Peyer's patch (tissue), 4 donors: Measurements from ENCODE around the gene PTH1R. TPM values are rescaled to one million over a fixed set of nuclear protein-coding genes. Genes with fewer than 3 reads are reported as not detected.

ENCODE experiments used
- DNase-seq, 3 donors: peaks; one replicate each; pipeline ENCODE4 v3.0.0-alpha.2; 2017 to 2019
- H3K27ac ChIP-seq, 4 donors: fragments of 200-600 bp; sonication (generic); one replicate each; pipeline ENCODE4 v1.5.1; 2016 to 2019
- H3K27me3 ChIP-seq, 2 donors: fragments of 200-600 bp; sonication (generic); one replicate each; pipeline ENCODE4 v1.5.1; 2019
- H3K36me3 ChIP-seq, 3 donors: fragments of 200-600 bp; sonication (generic); one replicate each; pipeline ENCODE4 v1.5.1; 2016 to 2019
- H3K4me1 ChIP-seq, 4 donors: fragments of 200-600 bp; sonication (generic); one replicate each; pipeline ENCODE4 v1.5.1; 2016 to 2019
- H3K4me3 ChIP-seq, 4 donors: fragments of 200-600 bp; sonication (generic); 1 replicate in 3 of 4; 2 replicates in 1 of 4; pipeline ENCODE4 v1.5.1; 2016 to 2019; ENCODE audit warnings: mild to moderate bottlenecking in 1 of 4
- H3K9me3 ChIP-seq, 4 donors: fragments of 200-600 bp; sonication (generic); one replicate each; pipeline ENCODE4 v1.5.1; 2016 to 2019; ENCODE audit warnings: mild to moderate bottlenecking in 1 of 4
- CTCF ChIP-seq, 6 experiments: fragments of 450-650 bp in 4 of 6; fragments of 200-600 bp in 2 of 6; sonication (generic) in 1 of 6; IDR thresholded peaks; one replicate each; pipeline ENCODE4 v1.5.1; 2017 to 2019; ENCODE audit warnings: antibody characterized with exemption in 6 of 6, mild to moderate bottlenecking in 3 of 6, moderate library complexity in 1 of 6
- POLR2A ChIP-seq, 2 donors: fragments of 450-650 bp; IDR thresholded peaks; one replicate each; pipeline ENCODE4 v1.5.1; 2017; ENCODE audit warnings: antibody characterized with exemption in 2 of 2, mild to moderate bottlenecking in 2 of 2, moderate library complexity in 2 of 2
- total RNA-seq, 4 donors: library from RNA; depleted of rRNA; stranded (reverse); fragments of >200 nt; gene quantifications; one replicate each; pipeline ENCODE4 v1.1.0, GENCODE V29; 2016

The PTH1R gene
- total RNA-seq, 4 donors from 2014 or later = 2.4 to 12.4 (median 5.7) TPM

GRCh38 chr3:46918202-46918601 lies 40.7 kb downstream of the PTH1R start:
- no peak for DNase-seq
- peaks cover 0 to 11% (median 0%) of the 10 kb centered on the region in 4 donors for H3K4me1 ChIP-seq
- H3K27me3 ChIP-seq = no peaks in the 10 kb centered on the region
- no peaks in the 10 kb centered on the region for H3K9me3 ChIP-seq
- peaks cover 0 to 68% (median 0%) of the 10 kb centered on the region in 3 donors for H3K36me3 ChIP-seq
- H3K4me3 ChIP-seq = no peak overlapping the region
- H3K27ac ChIP-seq = no peak overlapping the region
- no peak for TF ChIP-seq POLR2A (IDR thresholded peaks at IDR 0.05)
- no peak for TF ChIP-seq CTCF (IDR thresholded peaks at IDR 0.05)

- Histone ChIP-seq H3K36me3 (peaks cover 0 to 72% (median 0%) of the 10 kb centered on the region in 3 donors), H3K4me1 (peaks cover 0 to 7% (median 0%) of the 10 kb centered on the region in 4 donors), H3K4me3 (no peak overlapping the region), H3K27ac (no peak overlapping the region), H3K27me3 (no peaks in the 10 kb centered on the region), H3K9me3 (no peaks in the 10 kb centered on the region)
- no peak for DNase-seq
- no peak for TF ChIP-seq CTCF (IDR thresholded peaks at IDR 0.05)
- no peak for TF ChIP-seq POLR2A (IDR thresholded peaks at IDR 0.05)
Observed at GRCh38 chr3:46918634-46919033, 41.1 kb downstream of the PTH1R start.

GRCh38 chr3:46921041-46921440 lies 43.5 kb downstream of the PTH1R start:
- no peaks in the 10 kb centered on the region for H3K9me3 ChIP-seq
- H3K4me1 ChIP-seq = peaks cover 0 to 12% (median 5%) of the 10 kb centered on the region in 4 donors
- DNase-seq = peak in 1 of 3 donors; percentile 27
- H3K27ac ChIP-seq = no peak overlapping the region
- peaks cover 0 to 96% (median 0%) of the 10 kb centered on the region in 3 donors for H3K36me3 ChIP-seq
- TF ChIP-seq POLR2A (IDR thresholded peaks at IDR 0.05) (no peak), CTCF (IDR thresholded peaks at IDR 0.05) (no peak)
- H3K27me3 ChIP-seq = no peaks in the 10 kb centered on the region
- H3K4me3 ChIP-seq = no peak overlapping the region

- Histone ChIP-seq H3K36me3 (peaks cover 0 to 94% (median 0%) of the 10 kb centered on the region in 3 donors), H3K4me3 (no peak overlapping the region), H3K4me1 (peaks cover 6 to 20% (median 14%) of the 10 kb centered on the region in 4 donors), H3K27me3 (no peaks in the 10 kb centered on the region), H3K27ac (no peak overlapping the region), H3K9me3 (no peaks in the 10 kb centered on the region)
- DNase-seq = peak in 1 of 3 donors; percentile 36
- TF ChIP-seq CTCF (IDR thresholded peaks at IDR 0.05) (no peak), POLR2A (IDR thresholded peaks at IDR 0.05) (no peak)
Observed at GRCh38 chr3:46921871-46922271, 44.4 kb downstream of the PTH1R start.

- Histone ChIP-seq H3K27me3 (no peaks in the 10 kb centered on the region), H3K9me3 (no peaks in the 10 kb centered on the region), H3K36me3 (peaks cover 0 to 88% (median 0%) of the 10 kb centered on the region in 3 donors), H3K4me3 (no peak overlapping the region), H3K4me1 (peaks cover 9 to 24% (median 19%) of the 10 kb centered on the region in 4 donors), H3K27ac (no peak overlapping the region)
- no peak for DNase-seq
- TF ChIP-seq POLR2A (IDR thresholded peaks at IDR 0.05) (no peak), CTCF (IDR thresholded peaks at IDR 0.05) (no peak)
Observed at GRCh38 chr3:46922426-46922825, 44.9 kb downstream of the PTH1R start.
